HepG2 (cell line): ENCODE data around the gene METTL5.

Experiments used
- BRD4 ChIP-seq: sonication (generic); formaldehyde crosslinking; IDR thresholded peaks from 2 replicates; pipeline ENCODE4 v1.4.0; 2020; ENCODE audit warnings: missing genetic modification reagents
- HDAC1 ChIP-seq: sonication (generic); formaldehyde crosslinking; IDR thresholded peaks from 2 replicates; pipeline ENCODE4 v1.5.1; 2020; ENCODE audit warnings: mild to moderate bottlenecking, missing genetic modification reagents
- PHF8 ChIP-seq: sonication (generic); formaldehyde crosslinking; IDR thresholded peaks from 2 replicates; pipeline ENCODE4 v1.5.0; 2020; ENCODE audit warnings: missing genetic modification reagents
- SMC3 ChIP-seq: IDR thresholded peaks from 2 replicates; pipeline ENCODE4 v1.6.1; 2011; ENCODE audit warnings: low read length, improper control_type of control experiment
- ZFP36 ChIP-seq: fragments of 150-350 bp; IDR thresholded peaks from 2 replicates; pipeline ENCODE4 v1.6.1; 2018; ENCODE audit warnings: borderline replicate concordance, low read length, low read depth; ENCODE audit not compliant: partially characterized antibody
- ZNF24 ChIP-seq: fragments of 450-650 bp; IDR thresholded peaks from 2 replicates; pipeline ENCODE4 v1.6.1; 2017; ENCODE audit warnings: antibody characterized with exemption, mild to moderate bottlenecking
- TF ChIP-seq, protein P1 (sequence below): IDR thresholded peaks from 2 replicates; pipeline ENCODE4 v1.6.1; 2012; ENCODE audit warnings: inconsistent platforms
- TF ChIP-seq, protein P2 (sequence below): sonication (generic); formaldehyde crosslinking; conservative IDR thresholded peaks from 2 replicates; pipeline ENCODE4 v1.4.0; 2020; ENCODE audit warnings: missing genetic modification reagents

DNA sequence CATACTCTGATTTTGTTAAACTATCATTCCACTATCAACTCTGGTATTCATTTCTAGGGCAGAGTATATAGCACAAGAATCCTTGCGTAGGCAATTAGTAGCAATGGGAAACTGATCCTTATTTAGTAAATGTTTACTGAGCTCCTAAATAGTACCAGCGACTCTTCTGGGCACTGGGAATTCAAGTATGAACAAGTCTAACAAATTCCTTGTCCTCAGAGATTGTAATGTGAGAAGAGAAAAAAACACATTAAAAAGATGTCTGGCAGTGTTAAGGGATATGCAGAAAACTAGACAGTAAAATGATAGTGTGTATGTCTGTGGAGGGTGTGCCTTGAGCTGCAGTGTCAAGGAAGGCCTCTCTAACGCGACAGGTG, 721 bp downstream of the METTL5 start:
- TF ChIP-seq PHF8 (CRISPR knock-in tag) (no peak), HDAC1 (no peak), SMC3 (no peak), ZNF24 (no peak), BRD4 (CRISPR knock-in tag) (no peak), ZFP36 (no peak)
- TF ChIP-seq, protein P1, sequence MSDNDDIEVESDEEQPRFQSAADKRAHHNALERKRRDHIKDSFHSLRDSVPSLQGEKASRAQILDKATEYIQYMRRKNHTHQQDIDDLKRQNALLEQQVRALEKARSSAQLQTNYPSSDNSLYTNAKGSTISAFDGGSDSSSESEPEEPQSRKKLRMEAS = no peak
- TF ChIP-seq, protein P2, sequence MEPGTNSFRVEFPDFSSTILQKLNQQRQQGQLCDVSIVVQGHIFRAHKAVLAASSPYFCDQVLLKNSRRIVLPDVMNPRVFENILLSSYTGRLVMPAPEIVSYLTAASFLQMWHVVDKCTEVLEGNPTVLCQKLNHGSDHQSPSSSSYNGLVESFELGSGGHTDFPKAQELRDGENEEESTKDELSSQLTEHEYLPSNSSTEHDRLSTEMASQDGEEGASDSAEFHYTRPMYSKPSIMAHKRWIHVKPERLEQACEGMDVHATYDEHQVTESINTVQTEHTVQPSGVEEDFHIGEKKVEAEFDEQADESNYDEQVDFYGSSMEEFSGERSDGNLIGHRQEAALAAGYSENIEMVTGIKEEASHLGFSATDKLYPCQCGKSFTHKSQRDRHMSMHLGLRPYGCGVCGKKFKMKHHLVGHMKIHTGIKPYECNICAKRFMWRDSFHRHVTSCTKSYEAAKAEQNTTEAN (CRISPR knock-in tag) = no peak
